ENCODE measurements around the gene ERRFI1.

The ERRFI1 gene

DNA sequence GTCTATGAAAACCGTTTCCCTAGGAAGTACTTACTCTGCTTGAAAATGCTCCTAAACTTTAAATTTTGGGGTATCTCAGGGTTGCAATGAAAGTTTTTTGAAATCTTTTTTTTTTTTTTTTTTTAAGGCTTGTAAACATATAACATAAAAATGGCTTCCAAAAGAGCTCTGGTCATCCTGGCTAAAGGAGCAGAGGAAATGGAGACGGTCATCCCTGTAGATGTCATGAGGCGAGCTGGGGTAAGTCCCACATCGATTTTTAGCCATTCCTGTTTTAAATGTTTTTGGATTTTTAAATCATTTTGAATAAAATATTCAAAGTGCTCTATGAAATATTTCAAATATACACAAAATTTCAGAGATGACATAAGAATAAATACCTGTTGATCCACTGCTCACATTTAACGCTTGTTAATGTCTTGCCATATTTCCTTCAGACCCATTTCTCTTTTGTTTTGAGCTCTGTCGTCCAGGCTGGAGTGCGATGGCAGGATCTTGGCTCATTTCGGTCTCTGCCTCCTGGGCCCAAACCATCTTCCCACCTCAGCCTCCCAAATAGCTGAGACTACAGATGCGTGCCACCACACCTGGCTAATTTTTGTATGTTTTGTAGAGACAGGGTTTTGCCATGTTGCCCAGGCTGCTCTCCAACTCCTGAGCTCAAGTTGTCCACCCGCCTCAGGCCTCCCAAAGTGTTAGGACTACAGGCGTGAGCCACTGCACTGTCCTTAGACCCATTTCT, 63.3 kb downstream of the ERRFI1 start:
- Histone ChIP-seq H3K9ac (peak overlapping the region; percentile 80 to 93 (median 90)), H3K9me3 (replicated peaks in 1 of 11) (no peaks in the 10 kb centered on the region), H3K27ac (peak overlapping the region in 9 of 11 experiments; percentile 82 to 93 (median 90); a peak in 16 of 22 replicates), H3K4me3 (peak overlapping the region; percentile 65 to 93 (median 83)), H3K4me1 (peaks cover 24 to 64% (median 50%) of the 10 kb centered on the region in 10 experiments), H3K27me3 (no peaks in the 10 kb centered on the region), H3K4me2 (peak overlapping the region; percentile 66 to 93 (median 81)), H3K36me3 (peaks cover 48 to 52% (median 50%) of the 10 kb centered on the region in 11 experiments), H4K20me1 (peaks cover 9 to 37% (median 27%) of the 10 kb centered on the region in 11 experiments; a peak in 21 of 22 replicates)
- no peak for TF ChIP-seq Cebpa-rat (IDR thresholded peaks at IDR 0.05)

DNA sequence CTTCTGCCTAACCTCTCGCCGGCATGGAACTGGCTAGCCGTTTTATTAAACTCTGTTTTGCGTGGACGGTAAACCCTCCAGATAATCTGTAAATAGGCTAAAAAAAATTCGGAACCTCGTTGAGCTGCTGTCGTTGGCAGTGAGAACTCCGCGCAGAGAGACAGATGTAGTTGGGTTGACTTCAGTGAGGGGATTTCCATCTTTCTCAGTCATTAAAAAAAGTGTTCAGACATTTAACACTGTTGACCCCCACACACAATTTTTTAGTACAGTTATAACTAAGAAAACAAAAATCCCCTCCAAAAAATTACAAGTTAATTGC, 64.1 kb downstream of the ERRFI1 start:
- Histone ChIP-seq H3K9ac (peak overlapping the region; percentile 80 to 93 (median 90)), H3K4me2 (peak overlapping the region; percentile 66 to 93 (median 81)), H3K9me3 (replicated peaks in 1 of 11) (no peaks in the 10 kb centered on the region), H3K27ac (peak overlapping the region; percentile 77 to 93 (median 89)), H3K4me3 (peak overlapping the region; percentile 65 to 93 (median 83)), H3K36me3 (peaks cover 40 to 43% (median 42%) of the 10 kb centered on the region in 11 experiments), H4K20me1 (peaks cover 3 to 29% (median 19%) of the 10 kb centered on the region in 11 experiments; a peak in 20 of 22 replicates), H3K27me3 (no peaks in the 10 kb centered on the region), H3K4me1 (peaks cover 23 to 56% (median 43%) of the 10 kb centered on the region in 10 experiments)
- TF ChIP-seq Cebpa-rat (IDR thresholded peaks at IDR 0.05) = no peak
